Activated CD8-positive, alpha-beta T cell treated with anti-CD3 and anti-CD28 coated beads, Interleukin-2, amount 10 ng/mL, durations not matched to agents 7 days and 5 days (primary cell): ENCODE measurements around the gene ENOX1. TPM values are rescaled to one million over a fixed set of nuclear protein-coding genes. Genes with fewer than 3 reads are reported as not detected.

Source experiments
- ATAC-seq: fragments of 150-1000 bp; cut with Tn5 transposase; one replicate; pipeline ENCODE4 v1.10.0; 2021; ENCODE audit warnings: moderate library complexity
- CTCF ChIA-PET: fragments of 350-600 bp; sonication (Branson Sonifier 250); formaldehyde crosslinking; loops from one replicate; lab custom pipeline; 2021; ENCODE audit warnings: antibody characterized with exemption; lab: Charles Lee
- POLR2A ChIA-PET: fragments of 350-600 bp; sonication (Branson Sonifier 250); formaldehyde crosslinking; loops from one replicate; lab custom pipeline; 2021; ENCODE audit warnings: antibody characterized with exemption; lab: Charles Lee
- DNase-seq: peaks from one replicate; pipeline ENCODE4 v3.0.0-alpha.2; 2020
- H3K27ac Mint-ChIP-seq: one replicate; pipeline ENCODE4 v1.8.0; 2021; ENCODE audit warnings: mild to moderate bottlenecking, mixed read lengths
- H3K27me3 Mint-ChIP-seq: one replicate; pipeline ENCODE4 v1.8.0; 2021; ENCODE audit warnings: low read depth, mixed read lengths
- H3K36me3 Mint-ChIP-seq: one replicate; pipeline ENCODE4 v1.8.0; 2021; ENCODE audit warnings: low read depth, mixed read lengths
- H3K4me1 Mint-ChIP-seq: one replicate; pipeline ENCODE4 v1.8.0; 2021; ENCODE audit warnings: low read depth, mixed read lengths
- H3K4me3 Mint-ChIP-seq: one replicate; pipeline ENCODE4 v1.8.0; 2021; ENCODE audit warnings: mild to moderate bottlenecking, mixed read lengths
- H3K9me3 Mint-ChIP-seq: one replicate; pipeline ENCODE4 v1.8.0; 2022; ENCODE audit warnings: mixed read lengths; ENCODE audit not compliant: insufficient read depth
- total RNA-seq, 2 experiments: library from RNA; stranded (reverse); gene quantifications; one replicate each; pipeline ENCODE4 v1.2.3, GENCODE V29; 2021

ENOX1 gene
- total RNA-seq, 2 experiments from 2014 or later = 0.08 TPM; not detected in 1

DNA sequence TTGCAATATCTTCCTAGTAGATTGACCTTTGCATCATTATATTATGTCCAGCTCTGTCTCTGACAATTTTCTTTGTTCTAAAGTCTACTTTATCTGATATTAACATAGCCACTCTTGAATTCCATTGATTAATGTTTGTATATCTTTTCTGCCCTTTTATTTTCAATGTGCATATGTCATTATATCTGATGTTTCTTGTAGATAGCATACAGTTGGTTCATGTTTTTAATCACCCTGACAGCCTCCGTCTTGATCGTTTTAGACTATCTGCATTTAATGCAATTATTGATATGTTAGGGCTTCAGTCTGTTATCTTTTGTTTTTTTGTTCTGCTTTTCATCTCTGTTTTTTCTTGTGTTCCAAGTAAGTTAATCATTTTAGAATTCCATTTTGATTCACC lies 159.8 kb downstream of the ENOX1 start:
- no peak for ATAC-seq
- ChIA-PET CTCF (no interaction called here), POLR2A (no interaction called here)
- no peak overlapping the region for H3K4me3 Mint-ChIP-seq
- H3K27me3 Mint-ChIP-seq = peaks cover 3% of the 10 kb centered on the region
- H3K4me1 Mint-ChIP-seq = no peaks in the 10 kb centered on the region
- H3K27ac Mint-ChIP-seq = no peak overlapping the region
- peaks cover 2% of the 10 kb centered on the region for H3K9me3 Mint-ChIP-seq
- DNase-seq = no peak
- H3K36me3 Mint-ChIP-seq = no peaks in the 10 kb centered on the region

DNA sequence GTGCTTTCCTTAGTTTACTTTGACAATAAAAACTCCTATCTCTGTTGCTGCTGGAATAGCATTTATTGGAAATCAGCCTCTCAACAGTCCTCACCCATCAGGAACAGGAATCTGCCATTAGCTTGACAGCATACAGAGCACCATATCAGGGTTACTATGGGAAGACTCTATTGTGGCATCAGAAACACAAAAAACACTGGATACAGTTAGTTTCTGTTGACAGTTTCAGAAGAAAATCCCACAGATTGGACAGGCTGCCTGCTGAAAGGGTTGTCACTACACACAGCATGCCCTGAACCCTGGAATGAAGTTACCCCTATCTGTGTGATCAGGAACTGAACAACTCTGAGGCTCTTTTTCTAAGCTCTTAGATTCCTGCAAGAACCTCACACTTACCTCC lies 172.7 kb downstream of the ENOX1 start:
- DNase-seq (no peak), ATAC-seq (no peak)
- POLR2A ChIA-PET = no interaction called here
- H3K9me3 Mint-ChIP-seq = no peaks in the 10 kb centered on the region
- H3K4me3 Mint-ChIP-seq = no peak overlapping the region
- H3K4me1 Mint-ChIP-seq = no peaks in the 10 kb centered on the region
- peaks cover 10% of the 10 kb centered on the region for H3K27me3 Mint-ChIP-seq
- H3K27ac Mint-ChIP-seq = no peak overlapping the region
- CTCF ChIA-PET = no interaction called here
- no peaks in the 10 kb centered on the region for H3K36me3 Mint-ChIP-seq

DNA sequence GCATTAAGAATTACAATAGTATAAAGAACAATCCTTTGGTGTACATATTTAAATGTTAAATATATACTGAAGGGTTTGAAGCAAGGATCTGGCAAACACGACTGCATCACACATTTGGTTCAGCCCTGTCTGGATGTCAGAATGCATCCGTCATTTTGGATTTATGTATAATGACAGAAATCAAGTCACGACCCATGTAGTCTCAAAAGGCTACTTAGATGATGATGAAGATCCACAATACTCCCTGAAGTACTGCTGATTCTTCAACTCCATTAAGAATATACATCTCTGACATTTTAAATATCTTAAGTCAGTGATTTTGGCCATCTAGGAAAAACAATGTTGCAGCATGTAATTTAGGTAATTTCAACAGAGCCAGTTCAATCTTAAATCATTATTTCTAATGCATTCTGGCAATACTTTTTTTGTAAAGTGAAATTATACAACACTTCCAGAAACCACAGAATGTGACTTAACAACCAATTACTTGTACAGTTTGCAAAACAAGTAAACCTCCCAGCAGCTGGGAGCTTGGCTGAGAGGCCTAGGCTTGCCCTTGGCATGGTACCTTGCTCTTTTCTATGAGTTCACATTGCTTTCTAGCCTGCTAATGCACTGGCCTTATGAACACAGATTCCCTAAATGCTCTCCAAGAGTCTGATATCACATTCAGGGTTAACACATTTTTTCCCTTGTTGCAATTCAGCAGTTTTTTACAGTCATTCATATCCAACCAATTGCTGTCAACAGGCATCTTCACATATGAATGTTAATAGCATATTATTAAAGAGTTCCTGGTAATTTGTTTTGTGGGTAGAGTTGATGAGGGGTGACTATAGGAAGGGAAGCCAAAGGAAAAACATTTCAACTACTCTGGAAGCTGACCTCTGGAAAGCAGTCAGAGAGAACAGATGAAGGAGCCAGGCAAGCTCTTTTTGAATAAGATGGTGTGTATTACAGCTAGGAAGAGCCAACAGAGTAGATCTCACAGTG lies 175.2 kb downstream of the ENOX1 start:
- H3K36me3 Mint-ChIP-seq = no peaks in the 10 kb centered on the region
- H3K27me3 Mint-ChIP-seq = peaks cover 5% of the 10 kb centered on the region
- H3K9me3 Mint-ChIP-seq = no peaks in the 10 kb centered on the region
- DNase-seq (no peak), ATAC-seq (no peak)
- ChIA-PET CTCF (no interaction called here), POLR2A (no interaction called here)
- no peaks in the 10 kb centered on the region for H3K4me1 Mint-ChIP-seq
- no peak overlapping the region for H3K27ac Mint-ChIP-seq
- no peak overlapping the region for H3K4me3 Mint-ChIP-seq

DNA sequence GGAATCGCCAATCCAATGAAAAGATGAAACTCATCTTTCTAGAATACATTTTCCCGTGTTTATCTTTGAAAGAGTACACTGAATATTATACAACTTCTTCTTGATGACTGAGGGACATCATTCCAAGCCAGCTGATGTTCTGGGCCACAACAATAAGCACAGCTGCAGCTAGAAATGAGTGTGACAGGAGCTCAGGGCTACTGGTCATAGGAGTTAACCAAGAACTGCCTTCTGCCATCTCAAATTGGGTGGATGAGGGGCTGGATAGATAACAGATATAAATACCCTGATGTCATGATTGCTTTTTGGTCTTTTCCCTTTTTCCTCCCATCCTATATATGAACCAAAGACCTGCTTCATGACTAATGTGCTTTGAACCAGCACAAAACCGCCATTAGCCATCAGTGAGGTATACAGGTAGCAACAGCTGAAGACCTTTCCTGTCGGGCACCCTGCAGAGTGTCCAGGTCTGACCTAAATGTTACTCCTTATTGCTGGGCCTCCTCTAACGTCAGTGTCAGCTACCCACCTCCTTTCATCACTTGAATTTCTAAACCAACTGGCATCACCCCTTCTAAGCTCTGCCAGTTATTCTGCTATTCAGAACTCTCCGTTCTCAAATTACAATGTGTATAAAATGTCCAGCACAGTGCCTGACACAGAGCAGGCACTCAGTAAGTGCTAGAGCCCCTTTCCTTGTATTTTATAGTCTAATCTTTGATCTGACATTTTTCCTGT lies 178.2 kb downstream of the ENOX1 start:
- no peak for DNase-seq
- H3K36me3 Mint-ChIP-seq = no peaks in the 10 kb centered on the region
- ATAC-seq = no peak
- no peaks in the 10 kb centered on the region for H3K4me1 Mint-ChIP-seq
- ChIA-PET CTCF (no interaction called here), POLR2A (no interaction called here)
- H3K4me3 Mint-ChIP-seq = no peak overlapping the region
- peaks cover 3% of the 10 kb centered on the region for H3K27me3 Mint-ChIP-seq
- no peak overlapping the region for H3K27ac Mint-ChIP-seq
- peaks cover 5% of the 10 kb centered on the region for H3K9me3 Mint-ChIP-seq

DNA sequence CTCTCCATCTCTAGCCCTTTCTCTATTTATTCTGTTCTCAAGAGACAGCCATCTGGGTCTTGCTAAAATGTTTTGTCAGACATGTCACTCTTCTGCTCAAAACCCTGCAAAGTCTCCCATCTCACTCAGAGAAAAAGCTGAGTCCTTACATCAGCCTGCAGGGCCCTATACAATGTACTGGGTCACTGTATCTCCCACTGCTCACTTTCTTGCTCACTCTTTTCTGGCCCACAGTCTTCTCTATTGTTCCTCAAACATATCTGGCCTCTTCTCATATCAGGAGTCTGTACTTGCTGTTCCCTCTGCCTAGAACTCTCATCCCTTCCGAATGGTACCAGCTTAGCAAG lies 189.2 kb downstream of the ENOX1 start:
- Mint-ChIP-seq H3K4me3 (no peak overlapping the region), H3K9me3 (no peaks in the 10 kb centered on the region), H3K4me1 (peaks cover 6% of the 10 kb centered on the region), H3K27me3 (no peaks in the 10 kb centered on the region), H3K27ac (no peak overlapping the region), H3K36me3 (no peaks in the 10 kb centered on the region)
- no peak for DNase-seq
- no peak for ATAC-seq
- ChIA-PET CTCF (no interaction called here), POLR2A (no interaction called here)

DNA sequence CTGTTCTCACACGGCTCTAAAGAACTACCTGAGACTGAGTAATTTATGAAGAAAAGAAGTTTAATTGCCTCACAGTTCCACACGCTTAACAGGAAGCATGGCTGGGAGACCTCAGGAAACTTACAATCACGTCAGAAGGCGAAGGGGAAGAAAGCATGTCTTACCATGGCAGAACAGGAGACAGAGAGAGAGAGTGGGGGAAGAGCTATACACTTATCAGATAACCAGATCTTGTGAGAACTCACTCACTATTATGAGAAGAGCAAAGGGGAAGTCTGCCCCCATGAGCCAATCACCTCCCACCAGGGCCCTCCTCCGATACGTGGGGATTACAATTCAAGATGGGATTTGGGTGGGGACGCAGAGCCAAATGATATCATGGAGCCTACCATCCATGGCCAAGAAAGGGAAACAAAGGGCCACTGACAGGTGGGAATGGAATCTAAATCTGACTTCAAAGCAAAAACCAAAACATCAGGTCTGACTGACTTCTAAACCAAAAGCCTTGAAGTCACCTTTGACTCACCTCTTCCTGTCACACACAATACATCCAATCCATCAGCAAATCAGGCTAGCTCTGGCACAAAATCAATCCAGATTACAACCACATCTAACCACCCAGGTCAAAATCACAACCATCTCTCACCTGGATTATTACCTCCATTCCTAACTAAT lies 189.7 kb downstream of the ENOX1 start:
- no peaks in the 10 kb centered on the region for H3K9me3 Mint-ChIP-seq
- H3K4me3 Mint-ChIP-seq = no peak overlapping the region
- peaks cover 6% of the 10 kb centered on the region for H3K4me1 Mint-ChIP-seq
- no peaks in the 10 kb centered on the region for H3K27me3 Mint-ChIP-seq
- ChIA-PET POLR2A (no interaction called here), CTCF (no interaction called here)
- H3K36me3 Mint-ChIP-seq = no peaks in the 10 kb centered on the region
- no peak for DNase-seq
- H3K27ac Mint-ChIP-seq = no peak overlapping the region
- no peak for ATAC-seq

DNA sequence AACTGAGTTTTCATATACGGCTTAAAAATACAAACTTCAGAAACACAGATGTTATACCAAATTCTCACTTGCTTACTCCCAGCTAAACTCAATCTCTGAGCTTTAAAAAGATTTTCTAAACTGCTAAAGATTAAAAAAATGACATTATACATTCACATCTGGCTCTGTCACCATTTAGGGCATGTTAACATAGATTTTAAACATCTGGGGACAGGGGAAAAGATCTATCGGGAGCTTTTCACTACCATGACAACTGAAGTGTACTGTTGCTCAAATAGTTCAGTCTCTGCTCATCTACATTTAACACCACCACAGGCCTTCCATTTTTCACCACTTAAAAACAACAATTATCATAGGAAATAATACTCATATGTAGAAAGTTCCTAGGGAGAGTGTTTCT lies 190.8 kb downstream of the ENOX1 start:
- H3K36me3 Mint-ChIP-seq = no peaks in the 10 kb centered on the region
- H3K27ac Mint-ChIP-seq = no peak overlapping the region
- ChIA-PET CTCF (no interaction called here), POLR2A (no interaction called here)
- H3K4me3 Mint-ChIP-seq = no peak overlapping the region
- H3K4me1 Mint-ChIP-seq = peaks cover 6% of the 10 kb centered on the region
- no peak for ATAC-seq
- peaks cover 2% of the 10 kb centered on the region for H3K27me3 Mint-ChIP-seq
- no peak for DNase-seq
- no peaks in the 10 kb centered on the region for H3K9me3 Mint-ChIP-seq

DNA sequence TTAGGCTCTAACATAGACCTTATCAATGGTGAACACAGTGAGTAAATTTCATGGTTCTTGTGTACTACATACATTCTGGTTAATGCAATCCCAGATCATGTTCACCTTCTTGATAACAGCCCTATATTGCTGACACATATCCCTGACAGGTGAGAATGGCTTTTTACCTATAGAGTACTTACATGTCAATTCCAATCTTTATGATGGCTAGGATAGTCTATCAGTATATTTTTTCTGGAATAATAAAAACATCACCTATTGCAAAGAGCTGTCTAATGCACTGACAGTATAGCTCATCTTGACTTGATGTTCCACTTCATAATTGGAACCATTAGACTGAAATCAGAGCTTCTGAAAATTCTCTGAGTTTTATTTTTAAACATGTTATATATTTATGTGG lies 199.4 kb downstream of the ENOX1 start:
- Mint-ChIP-seq H3K9me3 (no peaks in the 10 kb centered on the region), H3K27ac (no peak overlapping the region), H3K36me3 (no peaks in the 10 kb centered on the region), H3K4me3 (no peak overlapping the region), H3K27me3 (peaks cover 8% of the 10 kb centered on the region), H3K4me1 (no peaks in the 10 kb centered on the region)
- DNase-seq = no peak
- no peak for ATAC-seq
- ChIA-PET CTCF (no interaction called here), POLR2A (no interaction called here)

DNA sequence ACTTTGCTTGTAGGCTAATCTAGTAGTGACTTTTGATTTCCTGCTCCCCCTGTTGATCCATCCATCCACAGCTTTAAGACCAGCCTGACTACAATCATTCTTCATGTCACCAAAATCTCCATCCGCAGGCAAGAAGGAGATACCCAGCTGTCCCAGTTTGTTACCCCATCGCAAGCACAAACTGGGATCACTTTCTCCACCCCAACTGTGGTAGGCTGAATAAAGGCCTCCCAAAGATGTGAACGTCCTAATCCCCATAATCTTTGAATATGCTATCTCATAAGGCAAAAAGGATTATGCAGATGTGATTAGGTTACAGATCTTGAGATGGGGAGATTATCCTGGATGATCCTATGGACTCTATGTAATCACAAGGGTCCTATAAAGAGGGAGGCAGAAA lies 202.0 kb downstream of the ENOX1 start:
- DNase-seq = no peak
- ChIA-PET CTCF (no interaction called here), POLR2A (no interaction called here)
- Mint-ChIP-seq H3K27ac (no peak overlapping the region), H3K27me3 (peaks cover 6% of the 10 kb centered on the region), H3K4me1 (no peaks in the 10 kb centered on the region), H3K36me3 (no peaks in the 10 kb centered on the region), H3K9me3 (no peaks in the 10 kb centered on the region), H3K4me3 (no peak overlapping the region)
- no peak for ATAC-seq

DNA sequence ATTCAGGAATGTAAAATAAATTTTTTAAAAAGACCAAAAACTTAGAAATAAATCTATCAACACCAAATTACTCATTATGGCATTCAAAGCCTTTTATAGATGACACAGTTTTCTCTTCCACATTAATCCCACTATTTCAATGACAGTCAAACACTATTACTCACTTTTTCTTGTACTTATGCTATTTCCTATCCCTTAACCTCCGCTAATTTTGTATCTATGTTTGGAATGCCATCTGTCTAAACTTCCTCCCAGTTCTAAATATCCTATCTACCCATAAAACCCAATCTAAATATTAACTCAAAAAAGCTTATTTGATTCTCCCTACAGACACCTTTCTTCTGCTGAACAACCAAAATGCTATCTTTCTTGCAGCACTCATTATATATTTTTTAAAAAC lies 203.5 kb downstream of the ENOX1 start:
- Mint-ChIP-seq H3K4me1 (no peaks in the 10 kb centered on the region), H3K4me3 (no peak overlapping the region), H3K27me3 (peaks cover 8% of the 10 kb centered on the region), H3K9me3 (no peaks in the 10 kb centered on the region), H3K27ac (no peak overlapping the region), H3K36me3 (no peaks in the 10 kb centered on the region)
- DNase-seq (no peak), ATAC-seq (no peak)
- ChIA-PET POLR2A (no interaction called here), CTCF (no interaction called here)

DNA sequence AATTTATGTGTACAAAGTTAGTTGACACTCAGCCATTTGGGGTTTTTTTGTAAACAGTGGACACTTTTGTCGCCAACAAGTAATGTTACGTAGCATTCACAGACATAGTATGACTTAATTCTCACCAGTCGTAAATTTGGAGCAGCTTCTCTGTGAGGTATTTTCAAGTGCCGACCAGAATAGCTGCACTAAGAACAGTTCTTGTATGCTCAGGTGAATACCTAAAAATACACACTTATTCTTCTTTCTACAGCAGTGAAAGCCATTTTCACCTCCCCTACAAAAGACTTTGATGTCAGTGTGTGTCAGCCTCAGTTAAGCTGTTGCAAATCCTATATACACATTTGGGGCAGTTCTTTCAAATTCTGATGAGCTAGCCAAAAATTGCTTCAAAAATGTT lies 206.5 kb downstream of the ENOX1 start:
- Mint-ChIP-seq H3K4me1 (peaks cover under 1% of the 10 kb centered on the region), H3K4me3 (no peak overlapping the region), H3K9me3 (no peaks in the 10 kb centered on the region), H3K36me3 (no peaks in the 10 kb centered on the region), H3K27me3 (peaks cover 9% of the 10 kb centered on the region), H3K27ac (no peak overlapping the region)
- POLR2A ChIA-PET = no interaction called here
- DNase-seq (no peak), ATAC-seq (no peak)
- CTCF ChIA-PET = no interaction called here

DNA sequence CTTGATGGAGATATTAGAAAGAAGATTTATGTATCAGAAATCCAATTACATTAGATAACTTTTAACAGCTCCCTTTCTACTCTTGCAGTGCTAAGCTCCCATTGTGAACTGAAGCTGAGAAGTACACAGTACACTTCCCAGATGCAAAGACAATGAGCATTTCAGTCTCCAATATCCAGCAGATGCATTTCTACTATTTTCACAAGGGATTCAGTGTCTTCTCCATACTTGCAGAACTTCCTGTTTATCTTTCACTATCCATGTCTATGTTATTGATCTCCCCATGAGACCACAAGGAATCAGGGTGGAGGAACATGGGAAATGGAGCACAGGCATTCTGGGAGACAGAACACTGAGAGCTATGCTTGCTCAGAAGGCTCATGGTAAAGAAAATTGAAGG lies 207.5 kb downstream of the ENOX1 start:
- Mint-ChIP-seq H3K4me1 (peaks cover 7% of the 10 kb centered on the region), H3K36me3 (peaks cover 2% of the 10 kb centered on the region), H3K9me3 (no peaks in the 10 kb centered on the region), H3K27ac (no peak overlapping the region), H3K27me3 (peaks cover 12% of the 10 kb centered on the region), H3K4me3 (no peak overlapping the region)
- POLR2A ChIA-PET = no interaction called here
- no peak for DNase-seq
- CTCF ChIA-PET = no interaction called here
- no peak for ATAC-seq
